HCT116 (cell line): ENCODE results near the gene TMEM266. TPM values are rescaled to one million over a fixed set of nuclear protein-coding genes. Genes with fewer than 3 reads are reported as not detected.

Experiments used
- ATAC-seq: fragments of 200-7000 bp; cut with Tn5 transposase; 2 replicates; pipeline ENCODE4 v1.9.1; 2020; ENCODE audit warnings: mild to moderate bottlenecking, moderate library complexity
- BruUV-seq: library from RNA; stranded (reverse); fragments of 400-500 nt; replicated peaks from 2 replicates; lab custom pipeline; 2021; lab: Mats Ljungman, UMichigan
- CTCF ChIA-PET: fragments of 300-600 bp; sonication (Branson Sonifier 250); formaldehyde crosslinking; loops from one replicate; lab custom pipeline; 2021; ENCODE audit warnings: antibody characterized with exemption; lab: Charles Lee
- POLR2A ChIA-PET: fragments of 300-600, 350-600 bp; sonication (Branson Sonifier 250); formaldehyde crosslinking; loops from one replicate; lab custom pipeline; 2021; ENCODE audit warnings: antibody characterized with exemption; lab: Charles Lee
- RAD21 ChIA-PET, 2 experiments: fragments of 300-600 bp; sonication (Branson Sonifier 250); formaldehyde crosslinking; loops; one replicate each; lab custom pipeline; 2023; ENCODE audit warnings: low total read pairs in 2 of 2; ENCODE audit not compliant: uncharacterized antibody in 2 of 2, unreplicated experiment in 2 of 2, low non-redundant PET in 1 of 2; lab: Charles Lee
- DNase-seq: peaks from one replicate; pipeline ENCODE4 v3.0.0-alpha.2; 2010; ENCODE audit warnings: low read depth, low spot score
- H2AFZ ChIP-seq: fragments of 200-600 bp; shearing (Covaris generic), sonication (generic); 2 replicates; pipeline ENCODE4 v1.6.1; 2017; ENCODE audit warnings: low read depth, mixed run types, mixed read lengths, antibody characterized with exemption, low read length; ENCODE audit not compliant: poor library complexity, severe bottlenecking
- H3K27ac ChIP-seq: 2 replicates; pipeline ENCODE4 v1.5.1; 2012; ENCODE audit warnings: low read depth, low read length
- H3K27me3 ChIP-seq: fragments of 200-600 bp; sonication (generic); 2 replicates; pipeline ENCODE4 v1.6.1; 2016; ENCODE audit warnings: mixed run types, low read length, mixed read lengths; ENCODE audit not compliant: insufficient read depth
- H3K36me3 ChIP-seq, 2 experiments: fragments of 200-500 bp in 1 of 2; fragments of 200-600 bp in 1 of 2; sonication (Bioruptor generic) in 1 of 2; sonication (generic) in 1 of 2; 2 replicates each; pipeline versions ENCODE4 v1.5.1 to v1.6.1; 2014 to 2016; ENCODE audit warnings: low read length in 2 of 2, inconsistent platforms in 1 of 2, mixed read lengths in 1 of 2, mixed run types in 1 of 2; ENCODE audit not compliant: insufficient read depth in 2 of 2, control insufficient read depth in 1 of 2
- H3K4me1 ChIP-seq, 2 experiments: fragments of 200-600 bp in 1 of 2; sonication (generic) in 1 of 2; 2 replicates each; pipeline versions ENCODE4 v1.5.1 to v1.6.1; 2012 to 2017; ENCODE audit warnings: low read length in 2 of 2, inconsistent platforms in 1 of 2, mild to moderate bottlenecking in 1 of 2, mixed read lengths in 1 of 2, mixed run types in 1 of 2, moderate library complexity in 1 of 2; ENCODE audit not compliant: insufficient read depth in 2 of 2, control insufficient read depth in 1 of 2
- H3K4me2 ChIP-seq: fragments of 200-600 bp; sonication (generic); 2 replicates; pipeline ENCODE4 v1.6.1; 2017; ENCODE audit warnings: mixed run types, low read length, mixed read lengths
- H3K4me3 ChIP-seq, 2 experiments: fragments of 200-600 bp in 1 of 2; sonication (generic) in 1 of 2; replicated peaks in 1 of 2; 2 replicates each; pipeline ENCODE4 v1.5.1; 2011 to 2016; ENCODE audit warnings: low read length in 2 of 2, control low read depth in 1 of 2, low read depth in 1 of 2, mild to moderate bottlenecking in 1 of 2, mixed read lengths in 1 of 2, mixed run types in 1 of 2
- H3K79me2 ChIP-seq: fragments of 200-600 bp; sonication (generic); 2 replicates; pipeline ENCODE4 v1.6.1; 2017; ENCODE audit warnings: mild to moderate bottlenecking, mixed run types, low read length, moderate library complexity, mixed read lengths; ENCODE audit not compliant: insufficient read depth
- H3K9ac ChIP-seq: fragments of 200-600 bp; sonication (generic); 2 replicates; pipeline ENCODE4 v1.6.1; 2016; ENCODE audit warnings: low read length, mixed read lengths
- H3K9me2 ChIP-seq: fragments of 200-600 bp; sonication (generic), shearing (Covaris generic); 2 replicates; pipeline ENCODE4 v1.6.1; 2017; ENCODE audit warnings: mixed run types, mild to moderate bottlenecking, moderate library complexity; ENCODE audit not compliant: insufficient read depth
- H3K9me3 ChIP-seq, 2 experiments: fragments of 200-500 bp in 1 of 2; fragments of 200-600 bp in 1 of 2; sonication (Bioruptor generic) in 1 of 2; sonication (generic) in 1 of 2; 2 replicates each; pipeline ENCODE4 v1.6.1; 2014 to 2017; ENCODE audit warnings: low read length in 2 of 2, mixed read lengths in 2 of 2, inconsistent platforms in 1 of 2, low read depth in 1 of 2, mild to moderate bottlenecking in 1 of 2, mixed run types in 1 of 2, moderate library complexity in 1 of 2; ENCODE audit not compliant: control insufficient read depth in 1 of 2, insufficient read depth in 1 of 2
- H4K20me1 ChIP-seq: fragments of 200-600 bp; sonication (generic), shearing (Covaris generic); 2 replicates; pipeline ENCODE4 v1.6.1; 2017; ENCODE audit warnings: mixed run types, mild to moderate bottlenecking, moderate library complexity; ENCODE audit not compliant: insufficient read depth
- ATF3 ChIP-seq: IDR thresholded peaks from 2 replicates; pipeline ENCODE4 v1.6.1; 2012
- CTCF ChIP-seq, 3 experiments: fragments of 200-600 bp in 1 of 3; sonication (generic) in 1 of 3; IDR thresholded peaks in 2 of 3; conservative IDR thresholded peaks in 1 of 3; 2 replicates each; pipeline ENCODE4 v1.5.1; 2012 to 2017; ENCODE audit warnings: low read depth in 2 of 3, low read length in 2 of 3, antibody characterized with exemption in 1 of 3, borderline replicate concordance in 1 of 3, control low read depth in 1 of 3, mild to moderate bottlenecking in 1 of 3, mixed read lengths in 1 of 3, mixed run types in 1 of 3, moderate library complexity in 1 of 3; ENCODE audit not compliant: insufficient read depth in 1 of 3
- ELF1 ChIP-seq: IDR thresholded peaks from 2 replicates; pipeline ENCODE4 v1.6.1; 2012; ENCODE audit warnings: low read depth, borderline replicate concordance
- EZH2phosphoT487 ChIP-seq: fragments of 200-600 bp; IDR thresholded peaks from 2 replicates; pipeline ENCODE4 v1.6.1; 2018; ENCODE audit warnings: antibody characterized with exemption, borderline replicate concordance
- FOSL1 ChIP-seq: IDR thresholded peaks from 2 replicates; pipeline ENCODE4 v1.6.1; 2012; ENCODE audit warnings: low read depth
- JUND ChIP-seq: IDR thresholded peaks from 2 replicates; pipeline ENCODE4 v1.6.1; 2012
- MAX ChIP-seq: IDR thresholded peaks from 2 replicates; pipeline ENCODE4 v1.6.1; 2012
- POLR2A ChIP-seq: IDR thresholded peaks from 2 replicates; pipeline ENCODE4 v1.7.0; 2011; ENCODE audit warnings: borderline replicate concordance; ENCODE audit not compliant: insufficient read depth, insufficient read length; ENCODE audit errors: extremely low read depth
- POLR2AphosphoS5 ChIP-seq: IDR thresholded peaks from 2 replicates; pipeline ENCODE4 v1.6.1; 2011; ENCODE audit warnings: mild to moderate bottlenecking, low read depth, low read length, moderate library complexity
- SP1 ChIP-seq: IDR thresholded peaks from 2 replicates; pipeline ENCODE4 v1.6.1; 2012; ENCODE audit warnings: low read depth
- SRF ChIP-seq: IDR thresholded peaks from 2 replicates; pipeline ENCODE4 v1.6.1; 2012; ENCODE audit warnings: low read depth
- TCF7L2 ChIP-seq: IDR thresholded peaks from 2 replicates; pipeline ENCODE4 v1.7.0; 2011; ENCODE audit warnings: borderline replicate concordance, inconsistent platforms; ENCODE audit not compliant: insufficient read depth, insufficient read length; ENCODE audit errors: extremely low read depth
- ZBTB33 ChIP-seq: IDR thresholded peaks from 2 replicates; pipeline ENCODE4 v1.6.1; 2011; ENCODE audit warnings: mild to moderate bottlenecking, low read length, moderate library complexity; ENCODE audit not compliant: insufficient replicate concordance; ENCODE audit errors: extremely low read depth
- ZFX ChIP-seq: fragments of 450-650 bp; IDR thresholded peaks from 2 replicates; pipeline ENCODE4 v1.6.1; 2017
- intact Hi-C: fragments of 100-400 bp; cut with micrococcal nuclease; formaldehyde crosslinking; loops from 2 replicates; pipeline ENCODE4 v1.10.0; 2022
- total RNA-seq: library from RNA; stranded (reverse); gene quantifications from one replicate; pipeline ENCODE4 v1.2.1, GENCODE V29; 2021; ENCODE audit not compliant: unreplicated experiment

The TMEM266 gene
- total RNA-seq, 1 experiment from 2014 or later = 0.91 TPM

- no peak for TF ChIP-seq MAX
- no peak for TF ChIP-seq SRF
- no peak for TF ChIP-seq EZH2phosphoT487
- no peak for TF ChIP-seq SP1
- TF ChIP-seq, all 23 proteins: peak for 0
Observed at GRCh38 chr15:76172782-76173181, 113.0 kb downstream of the TMEM266 start (continued).

- RAD21 ChIA-PET = no interaction called here
- Histone ChIP-seq H3K4me1 (peaks cover 0 to 16% of the 10 kb centered on the region in 2 experiments; a peak in 2 of 4 replicates), H3K36me3 (no peaks in the 10 kb centered on the region), H3K4me3 (no peak overlapping the region), H3K27ac (no peak overlapping the region), H3K9me2 (no peaks in the 10 kb centered on the region), H3K9me3 (no peaks in the 10 kb centered on the region), H3K4me2 (no peak overlapping the region), H2AFZ (no peak overlapping the region), H4K20me1 (no peaks in the 10 kb centered on the region), H3K9ac (no peak overlapping the region), H3K79me2 (no peaks in the 10 kb centered on the region), H3K27me3 (no peaks in the 10 kb centered on the region)
- CTCF ChIA-PET = interaction anchor here (1.4 kb wide), 1 partner anchor 12 kb away, joined by 3 read pairs; no protein-coding TSS in a partner anchor
- no peak for ATAC-seq
- no peak for DNase-seq
- TF ChIP-seq ZBTB33 = no peak
- TF ChIP-seq ZFX = no peak
- no peak for TF ChIP-seq JUND
- TF ChIP-seq POLR2A = no peak
- no peak for TF ChIP-seq CTCF (IDR thresholded peaks at IDR 0.05 in 2 of 3, conservative IDR thresholded peaks at IDR 0.05 in 1 of 3; ENCODE audit: borderline replicate concordance in 1 of 3, insufficient read depth in 1 of 3, low read depth in 2 of 3, low read length in 2 of 3)
- no peak for TF ChIP-seq POLR2AphosphoS5
- no peak for TF ChIP-seq ATF3
- no peak for TF ChIP-seq TCF7L2
- TF ChIP-seq ELF1 = no peak
- TF ChIP-seq MAX = no peak
- no peak for TF ChIP-seq FOSL1
- intact Hi-C loops = no loop called here
- POLR2A ChIA-PET = no interaction called here
- BruUV-seq = no TSS peak
Observed at GRCh38 chr15:76173317-76173834, 113.6 kb downstream of the TMEM266 start.
